Cardiac muscle cell (in vitro differentiated cells and primary cell): ENCODE results near the gene ZNF622. TPM values are rescaled to one million over a fixed set of nuclear protein-coding genes. Genes with fewer than 3 reads are reported as not detected.

Experiments used
- DNase-seq, 2 donors: peaks; one replicate each; pipeline versions ENCODE4 v3.0.0 to v3.0.0-alpha.2; 2010 to 2017; ENCODE audit warnings: low read depth in 1 of 2, low spot score in 1 of 2
- H3K27ac ChIP-seq: fragments of 200-600 bp; sonication (generic); 2 replicates; pipeline ENCODE4 v1.5.1; 2016
- H3K27me3 ChIP-seq: fragments of 200-600 bp; sonication (generic); 2 replicates; pipeline ENCODE4 v1.6.0; 2016; ENCODE audit warnings: control low read depth
- H3K36me3 ChIP-seq: fragments of 200-600 bp; sonication (generic); 2 replicates; pipeline ENCODE4 v1.5.1; 2016; ENCODE audit warnings: control low read depth
- H3K4me1 ChIP-seq: fragments of 200-600 bp; sonication (generic); 2 replicates; pipeline ENCODE4 v1.8.1; 2017; ENCODE audit warnings: low read depth, mild to moderate bottlenecking, mixed run types
- H3K4me3 ChIP-seq: fragments of 200-600 bp; sonication (generic); 2 replicates; pipeline ENCODE4 v1.5.1; 2016; ENCODE audit warnings: mild to moderate bottlenecking
- H3K9me3 ChIP-seq: fragments of 200-600 bp; sonication (generic); 2 replicates; pipeline ENCODE4 v1.5.1; 2017; ENCODE audit warnings: low read depth, mild to moderate bottlenecking, control low read depth
- polyA plus RNA-seq: library from polyadenylated mRNA; unstranded; fragments of >200 nt; fragmentation: Nextera tagmentation; extraction: Ambion mirVana; gene quantifications from 2 replicates; pipeline ENCODE4 v1.2.1, GENCODE V29; 2016
- total RNA-seq: library from RNA; depleted of rRNA; stranded (reverse); fragments of >200 nt; gene quantifications from 2 replicates; pipeline ENCODE4 v1.2.3, GENCODE V29; 2016
- TF ChIP-seq, protein P1 (sequence below): IDR thresholded peaks from 2 replicates; pipeline ENCODE4 v1.5.1; 2012; ENCODE audit warnings: low read depth, mild to moderate bottlenecking, low read length

ZNF622 gene
- total and polyA plus RNA-seq, 2 experiments from 2014 or later = 42.4 to 44.3 TPM

DNA sequence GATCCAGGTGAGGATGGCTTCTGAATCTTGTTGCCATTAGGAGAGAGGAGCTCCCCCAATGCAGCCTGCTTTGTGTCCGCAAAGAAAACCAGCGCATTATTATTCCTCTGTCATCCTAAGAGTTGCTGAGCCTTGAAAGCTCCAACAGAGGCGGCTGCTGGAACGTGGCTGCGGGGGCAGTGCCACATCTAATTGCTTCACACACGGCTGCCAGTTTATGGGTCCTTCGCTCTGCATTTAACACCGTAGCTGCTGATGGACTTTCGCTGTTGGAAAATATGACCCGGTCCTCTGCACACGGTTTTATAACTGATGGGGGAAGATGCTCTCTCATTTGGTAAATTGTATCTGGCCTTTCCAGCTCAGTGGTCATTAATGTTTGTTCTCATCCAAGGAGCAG is 38.0 kb downstream of the ZNF622 start:
- no peak overlapping the region for H3K27ac ChIP-seq
- H3K36me3 ChIP-seq = no peaks in the 10 kb centered on the region
- H3K4me3 ChIP-seq = no peak overlapping the region
- TF ChIP-seq, protein P1, sequence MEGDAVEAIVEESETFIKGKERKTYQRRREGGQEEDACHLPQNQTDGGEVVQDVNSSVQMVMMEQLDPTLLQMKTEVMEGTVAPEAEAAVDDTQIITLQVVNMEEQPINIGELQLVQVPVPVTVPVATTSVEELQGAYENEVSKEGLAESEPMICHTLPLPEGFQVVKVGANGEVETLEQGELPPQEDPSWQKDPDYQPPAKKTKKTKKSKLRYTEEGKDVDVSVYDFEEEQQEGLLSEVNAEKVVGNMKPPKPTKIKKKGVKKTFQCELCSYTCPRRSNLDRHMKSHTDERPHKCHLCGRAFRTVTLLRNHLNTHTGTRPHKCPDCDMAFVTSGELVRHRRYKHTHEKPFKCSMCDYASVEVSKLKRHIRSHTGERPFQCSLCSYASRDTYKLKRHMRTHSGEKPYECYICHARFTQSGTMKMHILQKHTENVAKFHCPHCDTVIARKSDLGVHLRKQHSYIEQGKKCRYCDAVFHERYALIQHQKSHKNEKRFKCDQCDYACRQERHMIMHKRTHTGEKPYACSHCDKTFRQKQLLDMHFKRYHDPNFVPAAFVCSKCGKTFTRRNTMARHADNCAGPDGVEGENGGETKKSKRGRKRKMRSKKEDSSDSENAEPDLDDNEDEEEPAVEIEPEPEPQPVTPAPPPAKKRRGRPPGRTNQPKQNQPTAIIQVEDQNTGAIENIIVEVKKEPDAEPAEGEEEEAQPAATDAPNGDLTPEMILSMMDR = no peak
- no peaks in the 10 kb centered on the region for H3K4me1 ChIP-seq
- no peak for DNase-seq
- H3K9me3 ChIP-seq = no peaks in the 10 kb centered on the region
- H3K27me3 ChIP-seq = no peaks in the 10 kb centered on the region

DNA sequence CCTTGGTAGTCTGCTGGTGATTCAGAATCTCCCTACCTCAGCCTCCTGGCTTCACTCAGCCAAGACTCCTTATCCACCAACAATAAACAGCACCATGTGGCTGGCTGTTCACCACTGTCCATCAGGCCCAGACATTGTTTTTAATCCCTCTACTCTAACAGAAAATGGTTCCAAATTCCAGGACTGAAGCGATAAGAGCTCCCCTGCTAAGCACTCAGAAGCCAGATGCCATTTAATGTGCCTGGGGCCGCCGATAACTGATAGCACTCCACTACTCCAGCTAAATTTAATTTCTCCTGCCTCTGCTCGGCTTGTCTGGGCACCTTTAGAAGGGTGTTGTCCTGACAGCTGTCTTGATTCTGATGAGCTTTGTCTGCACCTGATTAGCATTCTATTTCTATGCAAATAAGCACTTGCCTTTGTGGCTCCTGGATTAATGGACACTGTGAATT is 47.1 kb downstream of the ZNF622 start:
- no peak overlapping the region for H3K4me3 ChIP-seq
- DNase-seq = peak in 1 of 2 donors; percentile 83

DNA sequence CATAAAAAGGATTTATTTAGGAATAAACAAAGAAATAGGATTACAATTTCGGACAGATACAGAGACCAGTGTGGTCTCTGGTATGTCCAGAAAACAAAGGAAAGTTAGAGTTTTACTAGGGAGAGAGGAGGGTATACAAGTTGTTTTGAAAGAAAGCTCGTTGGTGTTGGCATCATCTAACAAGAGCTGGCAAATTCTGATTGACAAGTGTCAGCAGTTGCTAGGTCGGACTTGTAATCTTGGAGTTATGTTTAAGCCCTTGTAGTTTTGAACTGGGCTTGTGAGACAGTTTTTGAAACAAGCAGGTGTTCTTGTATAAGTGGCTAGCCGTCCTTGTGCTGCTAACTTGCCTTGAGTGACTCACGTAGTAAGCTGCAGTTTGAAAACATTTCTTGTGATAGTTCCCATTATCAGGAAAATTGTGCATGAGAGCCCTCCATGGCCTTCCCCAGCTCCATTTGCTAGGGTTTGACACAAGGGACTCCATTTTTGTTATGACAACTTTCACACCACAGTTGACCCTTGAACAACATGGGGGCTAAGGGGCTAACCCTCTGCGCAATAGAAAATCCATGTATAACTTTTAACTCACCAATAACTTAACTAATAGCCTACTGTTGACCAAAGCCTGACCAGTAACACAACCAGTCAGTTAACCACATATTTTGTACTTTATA is 48.1 kb downstream of the ZNF622 start:
- Histone ChIP-seq H3K4me1 (peaks cover 21% of the 10 kb centered on the region), H3K27me3 (no peaks in the 10 kb centered on the region), H3K27ac (peak overlapping the region; percentile 74), H3K4me3 (no peak overlapping the region), H3K9me3 (no peaks in the 10 kb centered on the region), H3K36me3 (no peaks in the 10 kb centered on the region)
- TF ChIP-seq, protein P1 = no peak
- no peak for DNase-seq

More for the DNA sequence above, 47.1 kb downstream of the ZNF622 start:
- no peaks in the 10 kb centered on the region for H3K27me3 ChIP-seq
- no peaks in the 10 kb centered on the region for H3K9me3 ChIP-seq
- H3K27ac ChIP-seq = peak overlapping the region; percentile 74
- H3K36me3 ChIP-seq = no peaks in the 10 kb centered on the region
- H3K4me1 ChIP-seq = peaks cover 21% of the 10 kb centered on the region
- TF ChIP-seq, protein P1 = no peak

DNA sequence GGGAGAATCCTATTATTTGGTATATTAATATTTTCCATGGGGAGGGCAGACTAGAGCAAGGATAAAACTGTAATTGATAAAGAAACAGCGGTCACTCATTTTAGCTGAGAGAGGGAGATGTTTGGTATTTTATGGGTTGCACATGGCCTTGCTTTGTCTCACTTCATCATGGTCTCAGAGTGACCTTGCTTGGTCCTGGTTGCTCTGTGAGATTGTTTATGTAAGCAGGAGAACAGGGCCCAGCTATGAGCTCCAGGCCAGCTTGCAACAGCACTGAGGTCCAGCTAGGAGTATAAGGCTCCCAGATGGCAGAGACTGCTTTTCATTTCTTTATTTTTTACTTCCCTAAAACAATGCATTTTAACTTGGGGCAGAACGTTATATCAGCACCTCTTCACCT is 50.7 kb downstream of the ZNF622 start:
- Histone ChIP-seq H3K9me3 (no peaks in the 10 kb centered on the region), H3K4me3 (no peak overlapping the region), H3K27me3 (no peaks in the 10 kb centered on the region), H3K27ac (no peak overlapping the region), H3K36me3 (no peaks in the 10 kb centered on the region), H3K4me1 (peaks cover 21% of the 10 kb centered on the region)
- TF ChIP-seq, protein P1 = no peak
- DNase-seq = no peak

DNA sequence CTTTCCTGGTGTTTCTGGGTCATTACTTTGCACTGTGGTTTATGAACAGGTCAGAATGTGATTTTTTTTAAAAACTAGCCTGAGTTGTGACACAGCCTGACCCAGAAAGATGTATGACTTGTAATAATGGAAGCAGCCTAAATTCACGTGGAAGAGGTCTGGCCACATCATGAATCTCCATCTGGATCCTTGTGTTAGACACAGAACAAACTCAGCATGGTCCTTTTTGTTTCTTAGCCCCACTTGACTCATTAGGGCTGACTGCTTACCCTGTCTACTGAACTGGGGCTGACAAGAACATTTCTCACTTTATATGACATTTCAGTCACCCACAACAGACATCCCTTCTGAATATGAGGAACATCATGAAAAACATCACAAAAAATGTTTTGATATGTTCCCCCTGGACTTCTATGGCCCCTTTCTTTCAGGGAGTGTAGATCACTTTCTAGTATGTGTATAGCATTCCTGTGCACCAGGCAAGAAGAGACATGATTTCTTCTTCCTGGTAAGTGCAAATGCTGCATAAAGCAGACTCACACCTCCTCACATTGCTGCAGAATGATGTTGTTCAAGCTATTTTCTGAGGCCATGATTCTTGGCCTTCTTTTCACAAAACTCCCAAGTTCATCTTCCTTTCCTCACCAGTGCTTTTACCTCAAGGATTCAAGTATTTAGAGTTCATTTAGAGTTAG is 52.3 kb downstream of the ZNF622 start:
- DNase-seq = no peak
- Histone ChIP-seq H3K9me3 (no peaks in the 10 kb centered on the region), H3K4me3 (no peak overlapping the region), H3K4me1 (peaks cover 14% of the 10 kb centered on the region), H3K36me3 (no peaks in the 10 kb centered on the region), H3K27ac (no peak overlapping the region), H3K27me3 (no peaks in the 10 kb centered on the region)
- TF ChIP-seq, protein P1 = no peak
